ENCODE measurements around the gene SLC2A6.

DNA sequence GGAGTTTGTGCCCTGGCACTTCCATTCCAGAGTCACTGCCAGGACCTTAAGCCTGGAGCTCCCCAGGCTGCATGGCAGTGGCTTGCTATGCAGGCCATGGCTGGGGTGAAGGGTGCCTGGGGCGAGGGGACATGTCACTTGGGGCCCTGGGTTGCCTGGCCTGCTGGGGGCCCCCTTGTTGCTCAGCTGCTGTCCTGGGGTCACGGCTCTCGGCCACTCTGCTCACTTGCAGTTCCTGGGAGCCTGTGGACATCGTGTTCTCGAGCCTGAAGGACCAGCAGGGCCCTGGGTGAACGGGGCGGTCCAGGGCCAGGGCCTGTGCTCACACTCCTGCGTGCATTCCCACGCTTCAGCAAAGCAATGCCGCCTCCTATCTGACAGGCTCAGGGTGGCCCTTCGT lies 14.5 kb upstream of the SLC2A6 start:
- TF ChIP-seq, protein P1, sequence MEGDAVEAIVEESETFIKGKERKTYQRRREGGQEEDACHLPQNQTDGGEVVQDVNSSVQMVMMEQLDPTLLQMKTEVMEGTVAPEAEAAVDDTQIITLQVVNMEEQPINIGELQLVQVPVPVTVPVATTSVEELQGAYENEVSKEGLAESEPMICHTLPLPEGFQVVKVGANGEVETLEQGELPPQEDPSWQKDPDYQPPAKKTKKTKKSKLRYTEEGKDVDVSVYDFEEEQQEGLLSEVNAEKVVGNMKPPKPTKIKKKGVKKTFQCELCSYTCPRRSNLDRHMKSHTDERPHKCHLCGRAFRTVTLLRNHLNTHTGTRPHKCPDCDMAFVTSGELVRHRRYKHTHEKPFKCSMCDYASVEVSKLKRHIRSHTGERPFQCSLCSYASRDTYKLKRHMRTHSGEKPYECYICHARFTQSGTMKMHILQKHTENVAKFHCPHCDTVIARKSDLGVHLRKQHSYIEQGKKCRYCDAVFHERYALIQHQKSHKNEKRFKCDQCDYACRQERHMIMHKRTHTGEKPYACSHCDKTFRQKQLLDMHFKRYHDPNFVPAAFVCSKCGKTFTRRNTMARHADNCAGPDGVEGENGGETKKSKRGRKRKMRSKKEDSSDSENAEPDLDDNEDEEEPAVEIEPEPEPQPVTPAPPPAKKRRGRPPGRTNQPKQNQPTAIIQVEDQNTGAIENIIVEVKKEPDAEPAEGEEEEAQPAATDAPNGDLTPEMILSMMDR (IDR thresholded peaks at IDR 0.05) = no peak
- TF ChIP-seq ZFX (IDR thresholded peaks at IDR 0.05; ENCODE audit: borderline replicate concordance) = no peak
